ENCODE measurements around the gene OLFML3. TPM values are rescaled to one million over a fixed set of nuclear protein-coding genes. Genes with fewer than 3 reads are reported as not detected.

The OLFML3 gene
- total and polyA plus RNA-seq, 2 of the 8 experiments (the other 6 are each of a cell fraction or from before 2014, with no cell fraction given) = 56.0 to 72.3 TPM

- CTCF ChIA-PET (ENCODE audit: partially characterized antibody) = interaction anchor here (0.6 to 1.8 kb wide), 3 partner anchors 11 to 299 kb away, joined by 3 to 7 read pairs (median 3); no protein-coding TSS in a partner anchor
- peak overlapping the region; percentile 34; the same call in 1 of the 2 replicates for H2BK20ac ChIP-seq (ENCODE audit: low read length)
- H3K14ac ChIP-seq (ENCODE audit: insufficient read length) = no peak overlapping the region
- H3K27ac ChIP-seq (ENCODE audit: low read depth, low read length) = no peak overlapping the region
- peak overlapping the region in 1 of 2 experiments; percentile 50; a peak in 1 of 4 replicates for H3K4me2 ChIP-seq (ENCODE audit: insufficient read depth in 1 of 2, low read depth in 2 of 2, low read length in 2 of 2)
- no peak overlapping the region; the same call in 1 of the 2 replicates for H4K8ac ChIP-seq (ENCODE audit: extremely low read depth, insufficient read depth, low read length)
- H3K27me3 ChIP-seq (replicated peaks in 1 of 4; ENCODE audit: control insufficient read depth in 3 of 4, extremely low read depth in 1 of 4, insufficient read depth in 3 of 4, low read length in 3 of 4) = no peaks in the 10 kb centered on the region; a peak in 1 of 7 replicates
- WGBS, 2 experiments (ENCODE audit: extremely low coverage in 1 of 2, insufficient coverage in 1 of 2, insufficient read length in 1 of 2, insufficient replicate concordance in 2 of 2, low coverage in 1 of 2, low lambda C conversion rate in 2 of 2, missing lambda C conversion rate in 1 of 2) = 92% methylated on average over 5 of the region's 5 CpGs; no CpG with 5 or more reads in 1 of the 2 experiments
- peaks cover 0 to 15% of the 10 kb centered on the region in 2 experiments; a peak in 2 of 4 replicates for H3K79me2 ChIP-seq (ENCODE audit: control insufficient read depth in 1 of 2, insufficient read depth in 2 of 2, low read length in 2 of 2)
- no peak overlapping the region for H3K4ac ChIP-seq (replicated peaks; ENCODE audit: insufficient read length, low read depth, low read length)
- POLR2A ChIA-PET (ENCODE audit: partially characterized antibody) = no interaction called here
- no peak overlapping the region for H2AFZ ChIP-seq (ENCODE audit: low read length)
- peak overlapping the region; percentile 65 for H3K18ac ChIP-seq (ENCODE audit: extremely low read depth, low read length)
- peaks cover 9 to 36% (median 20%) of the 10 kb centered on the region in 4 experiments for H3K4me1 ChIP-seq (replicated peaks in 1 of 4; ENCODE audit: control insufficient read depth in 3 of 4, insufficient read depth in 4 of 4, low read length in 3 of 4)
- no peak overlapping the region for H3K23ac ChIP-seq (ENCODE audit: insufficient read length)
- peaks cover 14 to 17% of the 10 kb centered on the region in 2 experiments; a peak in 3 of 4 replicates for H3K9me3 ChIP-seq (ENCODE audit: insufficient read depth in 2 of 2, low read depth in 1 of 2, low read length in 1 of 2)
- H3K56ac ChIP-seq (replicated peaks; ENCODE audit: insufficient read length, low read depth, low read length) = no peak overlapping the region
- no peak for FAIRE-seq
- no peaks in the 10 kb centered on the region for H4K20me1 ChIP-seq (replicated peaks in 1 of 2; ENCODE audit: control insufficient read depth in 1 of 2, insufficient read depth in 2 of 2, low read length in 2 of 2)
- 0 out of 2 replicates have a peak overlapping the region, but pooled peaks have one; percentile 54 for H2AK5ac ChIP-seq (ENCODE audit: low read depth, low read length)
- DNase-seq (ENCODE audit: low read depth in 1 of 2, low spot score in 2 of 2) = no peak
- peaks cover 0 to 18% (median 2%) of the 10 kb centered on the region in 4 experiments; a peak in 4 of 8 replicates for H3K36me3 ChIP-seq (ENCODE audit: control insufficient read depth in 2 of 4, insufficient read depth in 4 of 4, low read length in 3 of 4)
- peak overlapping the region; percentile 81; the same call in 1 of the 2 replicates for H2BK5ac ChIP-seq (ENCODE audit: low read depth, low read length)
- H3K4me3 ChIP-seq (ENCODE audit: extremely low read depth in 1 of 4, insufficient read depth in 2 of 4, low read depth in 3 of 4, low read length in 4 of 4) = no peak overlapping the region
- H3K9ac ChIP-seq (replicated peaks in 1 of 4; ENCODE audit: extremely low read depth in 1 of 4, low read depth in 3 of 4, low read length in 3 of 4) = no peak overlapping the region
- peak overlapping the region; percentile 75; the same call in 1 of the 2 replicates for H2BK12ac ChIP-seq (ENCODE audit: low read depth, low read length)
- H2BK15ac ChIP-seq (ENCODE audit: low read length) = 0 out of 2 replicates have a peak overlapping the region, but pooled peaks have one; percentile 18
- H4K5ac ChIP-seq (ENCODE audit: insufficient read length, low read depth, low read length) = peak overlapping the region; percentile 13
- H2BK120ac ChIP-seq (replicated peaks; ENCODE audit: low read depth, low read length) = peak overlapping the region; percentile 25
- peak overlapping the region; percentile 80 for H4K91ac ChIP-seq (replicated peaks; ENCODE audit: insufficient read length, low read length)
- H3K79me1 ChIP-seq (ENCODE audit: low read depth, low read length) = peaks cover 6% of the 10 kb centered on the region; the same call in 1 of the 2 replicates
- H3K23me2 ChIP-seq (ENCODE audit: low read depth, low read length) = peaks cover 2% of the 10 kb centered on the region; the same call in 1 of the 2 replicates
- TF ChIP-seq HDAC6 (IDR thresholded peaks at IDR 0.05; ENCODE audit: low read depth, low read length) (no peak), ATF3 (IDR thresholded peaks at IDR 0.05; ENCODE audit: insufficient read depth, low read depth, low read length) (no peak), RNF2 (IDR thresholded peaks at IDR 0.05; ENCODE audit: borderline replicate concordance, low read depth, low read length, missing control alignments, poor library complexity, severe bottlenecking) (no peak)
These were observed 3.7 kb downstream of the OLFML3 start for GRCh38 chr1:113982949-113983348.

Data from H1 (cell line).